ENCODE data around the gene DPF1. TPM values are rescaled to one million over a fixed set of nuclear protein-coding genes. Genes with fewer than 3 reads are reported as not detected.

The DPF1 gene
- total and polyA plus RNA-seq, 2 donors (not counting 1 experiment from before 2014, with no cell fraction given) = not detected

DNA sequence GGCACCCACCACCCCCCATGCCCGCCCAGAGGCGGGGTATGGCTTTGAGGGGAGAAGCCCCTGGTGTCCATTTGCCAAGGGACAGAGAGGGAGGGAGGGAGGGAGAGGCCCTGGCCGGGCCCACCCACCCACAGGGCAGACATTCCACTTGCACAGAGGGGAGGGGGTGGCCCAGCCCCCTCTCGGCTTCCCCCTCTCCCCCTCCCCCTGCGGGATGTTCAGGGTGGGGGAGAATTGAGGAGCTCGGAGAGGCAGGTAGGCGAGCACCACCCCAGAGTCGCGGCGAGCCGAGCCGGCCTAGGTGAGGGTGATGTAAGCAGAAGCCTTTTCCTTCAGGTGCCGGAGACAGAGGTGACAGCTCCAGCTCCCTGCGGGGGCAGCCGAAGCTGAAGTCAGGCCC lies 12.3 kb downstream of the DPF1 start:
- no peak overlapping the region for H3K4me3 ChIP-seq (ENCODE audit: control extremely low read depth in 1 of 5, extremely low read depth in 1 of 5, insufficient read depth in 1 of 5, low read depth in 2 of 5, low read length in 4 of 5)

DNA sequence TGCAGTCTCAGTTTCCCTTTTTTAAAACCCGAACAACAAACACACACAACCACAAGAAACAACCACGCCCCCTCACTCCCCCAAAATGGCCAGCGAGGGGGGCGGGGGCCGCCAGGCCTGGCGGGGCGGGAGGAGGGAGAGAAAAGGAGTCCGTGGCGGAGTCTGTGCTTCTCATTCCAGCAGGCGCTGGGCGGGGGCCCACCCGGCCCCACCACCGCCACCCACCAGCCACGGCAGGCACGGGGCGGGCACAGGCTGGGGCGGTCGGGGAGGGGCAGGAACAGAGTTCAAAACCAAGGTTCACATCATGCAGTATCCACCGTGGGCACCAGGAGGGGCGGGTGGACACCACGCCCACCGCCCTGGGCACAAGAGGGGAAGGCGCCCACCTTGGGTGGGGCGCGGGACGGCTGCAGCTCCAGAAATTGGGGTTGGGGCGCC lies 12.9 kb downstream of the DPF1 start:
- intact Hi-C loops (cut with micrococcal nuclease) = no loop called here
- TF ChIP-seq, protein P1, sequence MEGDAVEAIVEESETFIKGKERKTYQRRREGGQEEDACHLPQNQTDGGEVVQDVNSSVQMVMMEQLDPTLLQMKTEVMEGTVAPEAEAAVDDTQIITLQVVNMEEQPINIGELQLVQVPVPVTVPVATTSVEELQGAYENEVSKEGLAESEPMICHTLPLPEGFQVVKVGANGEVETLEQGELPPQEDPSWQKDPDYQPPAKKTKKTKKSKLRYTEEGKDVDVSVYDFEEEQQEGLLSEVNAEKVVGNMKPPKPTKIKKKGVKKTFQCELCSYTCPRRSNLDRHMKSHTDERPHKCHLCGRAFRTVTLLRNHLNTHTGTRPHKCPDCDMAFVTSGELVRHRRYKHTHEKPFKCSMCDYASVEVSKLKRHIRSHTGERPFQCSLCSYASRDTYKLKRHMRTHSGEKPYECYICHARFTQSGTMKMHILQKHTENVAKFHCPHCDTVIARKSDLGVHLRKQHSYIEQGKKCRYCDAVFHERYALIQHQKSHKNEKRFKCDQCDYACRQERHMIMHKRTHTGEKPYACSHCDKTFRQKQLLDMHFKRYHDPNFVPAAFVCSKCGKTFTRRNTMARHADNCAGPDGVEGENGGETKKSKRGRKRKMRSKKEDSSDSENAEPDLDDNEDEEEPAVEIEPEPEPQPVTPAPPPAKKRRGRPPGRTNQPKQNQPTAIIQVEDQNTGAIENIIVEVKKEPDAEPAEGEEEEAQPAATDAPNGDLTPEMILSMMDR (IDR thresholded peaks at IDR 0.05) = no peak
- TF ChIP-seq EZH2 (IDR thresholded peaks at IDR 0.05; ENCODE audit: borderline replicate concordance, insufficient read depth, low read depth, low read length, poor library complexity, severe bottlenecking) = no peak
- peaks cover 32% of the 10 kb centered on the region for H4K20me1 ChIP-seq (ENCODE audit: control insufficient read depth, insufficient read depth, low read length, poor library complexity, severe bottlenecking)
- peak overlapping the region; percentile 39 for H3K4me3 Mint-ChIP-seq
- no peaks in the 10 kb centered on the region for H3K79me2 ChIP-seq (ENCODE audit: control insufficient read depth, insufficient read depth, low read length)
- H2AFZ ChIP-seq (ENCODE audit: insufficient read depth, low read depth, low read length, poor library complexity, severe bottlenecking) = no peak overlapping the region
- H3K9me3 ChIP-seq (ENCODE audit: control extremely low read depth in 1 of 3, control insufficient read depth in 2 of 3, insufficient read depth in 1 of 3, low read length in 2 of 3) = peaks cover 0 to 12% (median 0%) of the 10 kb centered on the region in 3 donors
- POLR2A ChIA-PET = interaction anchor here (0.7 kb wide), 2 partner anchors 36 to 166 kb away, joined by 4 to 7 read pairs; no protein-coding TSS in a partner anchor
- H3K27ac Mint-ChIP-seq = no peak overlapping the region
- no peak overlapping the region for H3K27ac ChIP-seq (ENCODE audit: low read length in 2 of 2)
- ATAC-seq (ENCODE audit: low read depth) (peak; percentile 43), DNase-seq (peak; percentile 43)
- 10% methylated on average over 10 of the region's 27 CpGs for WGBS (ENCODE audit: insufficient coverage)
- CTCF ChIA-PET = no interaction called here
- H3K9me3 Mint-ChIP-seq (ENCODE audit: insufficient read depth) = no peaks in the 10 kb centered on the region
- peak overlapping the region; percentile 53 for H3K4me2 ChIP-seq (replicated peaks; ENCODE audit: low read depth, low read length, poor library complexity, severe bottlenecking)
- peaks cover 0 to 10% of the 10 kb centered on the region in 2 experiments for H3K36me3 ChIP-seq (replicated peaks in 1 of 2; ENCODE audit: control extremely low read depth in 1 of 2, control insufficient read depth in 1 of 2, extremely low read depth in 1 of 2, insufficient read depth in 2 of 2, low read length in 1 of 2)
- peaks cover 26 to 29% of the 10 kb centered on the region in 2 donors for H3K4me1 ChIP-seq (ENCODE audit: control insufficient read depth in 2 of 2, insufficient read depth in 2 of 2, low read length in 2 of 2)
- H3K4me3 ChIP-seq (ENCODE audit: control extremely low read depth in 1 of 5, extremely low read depth in 1 of 5, insufficient read depth in 1 of 5, low read depth in 2 of 5, low read length in 4 of 5) = no peak overlapping the region
- H3K27me3 Mint-ChIP-seq = peaks cover 25% of the 10 kb centered on the region
- peaks cover 0 to 44% (median 16%) of the 10 kb centered on the region in 4 experiments for H3K27me3 ChIP-seq (replicated peaks in 1 of 4; ENCODE audit: control extremely low read depth in 1 of 4, control insufficient read depth in 3 of 4, insufficient read depth in 4 of 4, low read length in 3 of 4)
- no peak overlapping the region for H3K9ac ChIP-seq (ENCODE audit: low read length)
- peaks cover 31% of the 10 kb centered on the region for H3K4me1 Mint-ChIP-seq

More for the DNA sequence above, 12.3 kb downstream of the DPF1 start:
- TF ChIP-seq EZH2 (IDR thresholded peaks at IDR 0.05; ENCODE audit: borderline replicate concordance, insufficient read depth, low read depth, low read length, poor library complexity, severe bottlenecking) = no peak
- TF ChIP-seq, protein P1 (IDR thresholded peaks at IDR 0.05) = no peak
- Mint-ChIP-seq H3K27me3 (peaks cover 25% of the 10 kb centered on the region), H3K27ac (no peak overlapping the region), H3K4me3 (no peak overlapping the region), H3K4me1 (peaks cover 31% of the 10 kb centered on the region), H3K9me3 (ENCODE audit: insufficient read depth) (no peaks in the 10 kb centered on the region)
- peaks cover 26 to 29% of the 10 kb centered on the region in 2 donors for H3K4me1 ChIP-seq (ENCODE audit: control insufficient read depth in 2 of 2, insufficient read depth in 2 of 2, low read length in 2 of 2)
- peaks cover 0 to 5% of the 10 kb centered on the region in 2 experiments for H3K36me3 ChIP-seq (replicated peaks in 1 of 2; ENCODE audit: control extremely low read depth in 1 of 2, control insufficient read depth in 1 of 2, extremely low read depth in 1 of 2, insufficient read depth in 2 of 2, low read length in 1 of 2)
- intact Hi-C loops (cut with micrococcal nuclease) = no loop called here
- H3K9me3 ChIP-seq (ENCODE audit: control extremely low read depth in 1 of 3, control insufficient read depth in 2 of 3, insufficient read depth in 1 of 3, low read length in 2 of 3) = peaks cover 0 to 12% (median 0%) of the 10 kb centered on the region in 3 donors
- H4K20me1 ChIP-seq (ENCODE audit: control insufficient read depth, insufficient read depth, low read length, poor library complexity, severe bottlenecking) = peaks cover 32% of the 10 kb centered on the region
- ChIA-PET POLR2A (interaction anchor here (0.6 to 0.7 kb wide), 2 partner anchors 602 to 1612 kb away, joined by 3 to 16 read pairs; no protein-coding TSS in a partner anchor), CTCF (no interaction called here)
- no peaks in the 10 kb centered on the region for H3K79me2 ChIP-seq (ENCODE audit: control insufficient read depth, insufficient read depth, low read length)
- H3K27me3 ChIP-seq (replicated peaks in 1 of 4; ENCODE audit: control extremely low read depth in 1 of 4, control insufficient read depth in 3 of 4, insufficient read depth in 4 of 4, low read length in 3 of 4) = peaks cover 0 to 46% (median 16%) of the 10 kb centered on the region in 4 experiments
- H3K4me2 ChIP-seq (replicated peaks; ENCODE audit: low read depth, low read length, poor library complexity, severe bottlenecking) = no peak overlapping the region
- H2AFZ ChIP-seq (ENCODE audit: insufficient read depth, low read depth, low read length, poor library complexity, severe bottlenecking) = no peak overlapping the region
- H3K9ac ChIP-seq (ENCODE audit: low read length) = no peak overlapping the region
- no peak overlapping the region for H3K27ac ChIP-seq (ENCODE audit: low read length in 2 of 2)
- WGBS (ENCODE audit: insufficient coverage) = 36% methylated on average over 5 of the region's 15 CpGs
- no peak for DNase-seq
- ATAC-seq (ENCODE audit: low read depth) = no peak
